ENCODE results near the gene LSM2. TPM values are rescaled to one million over a fixed set of nuclear protein-coding genes. Genes with fewer than 3 reads are reported as not detected.

The LSM2 gene
- total RNA-seq, 2 experiments from 2014 or later = 12.6 to 13.7 TPM

- H3K4me1 ChIP-seq (ENCODE audit: insufficient read depth, low read length) = peaks cover 70% of the 10 kb centered on the region
- H3K27ac Mint-ChIP-seq = peak overlapping the region; percentile 42
- ChIA-PET POLR2A (interaction anchor here (0.6 to 0.9 kb wide), 3 partner anchors 24 to 43 kb away, joined by 3 to 5 read pairs (median 5); partner anchors contain the start of gene DDAH2), CTCF (interaction anchor here (0.9 to 1.3 kb wide), 2 partner anchors 43 to 226 kb away, joined by 3 to 4 read pairs; partner anchors contain the start of genes ATP6V1G2 and DDAH2)
- no peaks in the 10 kb centered on the region for H3K27me3 ChIP-seq (ENCODE audit: control insufficient read depth in 1 of 2, insufficient read depth in 2 of 2, low read length in 2 of 2)
- peak; percentile 31 for ATAC-seq (ENCODE audit: poor library complexity)
- intact Hi-C loops (cut with DNase I, micrococcal nuclease) = loop anchor here in 1 of 2 experiments (2.0 kb wide), 1 partner anchor 33 kb away; no protein-coding TSS in a partner anchor
- H3K9me3 ChIP-seq (ENCODE audit: control insufficient read depth in 1 of 2, insufficient read depth in 1 of 2, low read length in 2 of 2) = no peaks in the 10 kb centered on the region
- peak in 3 of 14 experiments; percentile 24 to 50 (median 36) for DNase-seq
- no peaks in the 10 kb centered on the region for H3K36me3 ChIP-seq (ENCODE audit: insufficient read depth, low read length)
- H3K4me1 Mint-ChIP-seq (ENCODE audit: low read depth) = peaks cover 40% of the 10 kb centered on the region
- no peak overlapping the region for H3K4me3 ChIP-seq (ENCODE audit: low read length)
- no peaks in the 10 kb centered on the region for H3K27me3 Mint-ChIP-seq
- H3K27ac ChIP-seq (ENCODE audit: low read depth in 1 of 2, low read length in 2 of 2) = no peak overlapping the region
- no peaks in the 10 kb centered on the region for H3K9me3 Mint-ChIP-seq
- no peaks in the 10 kb centered on the region for H3K36me3 Mint-ChIP-seq (ENCODE audit: low read depth)
- no peak for TF ChIP-seq CTCF (IDR thresholded peaks at IDR 0.05)
- H3K4me3 Mint-ChIP-seq = peak overlapping the region; percentile 65
Observed at GRCh38 chr6:31771992-31772358, 34.8 kb downstream of the LSM2 start.

GRCh38 chr6:31770860-31771259 lies 35.9 kb downstream of the LSM2 start:
- Histone ChIP-seq H3K4me3 (ENCODE audit: low read length) (no peak overlapping the region), H3K27ac (ENCODE audit: low read depth in 1 of 2, low read length in 2 of 2) (no peak overlapping the region), H3K9me3 (ENCODE audit: control insufficient read depth in 1 of 2, insufficient read depth in 1 of 2, low read length in 2 of 2) (no peaks in the 10 kb centered on the region), H3K4me1 (ENCODE audit: insufficient read depth, low read length) (peaks cover 59% of the 10 kb centered on the region), H3K27me3 (ENCODE audit: control insufficient read depth in 1 of 2, insufficient read depth in 2 of 2, low read length in 2 of 2) (no peaks in the 10 kb centered on the region), H3K36me3 (ENCODE audit: insufficient read depth, low read length) (no peaks in the 10 kb centered on the region)
- Mint-ChIP-seq H3K27me3 (no peaks in the 10 kb centered on the region), H3K9me3 (no peaks in the 10 kb centered on the region), H3K4me1 (ENCODE audit: low read depth) (peaks cover 34% of the 10 kb centered on the region), H3K27ac (peak overlapping the region; percentile 36), H3K4me3 (no peak overlapping the region), H3K36me3 (ENCODE audit: low read depth) (no peaks in the 10 kb centered on the region)
- ChIA-PET POLR2A (interaction anchor here (1.2 to 2.0 kb wide), 6 partner anchors 24 to 68 kb away, joined by 3 to 9 read pairs (median 6); partner anchors contain the start of genes ABHD16A, DDAH2, LSM2 and MSH5), CTCF (interaction anchor here (0.6 to 1.7 kb wide), 7 partner anchors 27 to 391 kb away, joined by 3 to 34 read pairs (median 4); partner anchors contain the start of genes DDAH2 and MSH5)
- intact Hi-C loops (cut with DNase I, micrococcal nuclease) = no loop called here
- no peak for ATAC-seq (ENCODE audit: poor library complexity)
- no peak for DNase-seq
- TF ChIP-seq CTCF (IDR thresholded peaks at IDR 0.05) = no peak

GRCh38 chr6:31769684-31770371 lies 36.9 kb downstream of the LSM2 start:
- intact Hi-C loops (cut with DNase I, micrococcal nuclease) = loop anchor here (1.0 to 2.0 kb wide), 2 partner anchors 41 kb away; partner anchors contain the start of gene DDAH2 (in 2 of the 2)
- POLR2A ChIA-PET = interaction anchor here (0.8 to 2.0 kb wide), 8 partner anchors 25 to 67 kb away, joined by 3 to 9 read pairs (median 4); partner anchors contain the start of genes ABHD16A, CLIC1, DDAH2 and HSPA1A
- Mint-ChIP-seq H3K9me3 (no peaks in the 10 kb centered on the region), H3K36me3 (ENCODE audit: low read depth) (no peaks in the 10 kb centered on the region), H3K27me3 (no peaks in the 10 kb centered on the region), H3K4me3 (peak overlapping the region; percentile 48), H3K4me1 (ENCODE audit: low read depth) (peaks cover 27% of the 10 kb centered on the region), H3K27ac (no peak overlapping the region)
- ATAC-seq (ENCODE audit: poor library complexity) (peak; percentile 79), DNase-seq (peak; percentile 66 to 89 (median 75))
- Histone ChIP-seq H3K9me3 (ENCODE audit: control insufficient read depth in 1 of 2, insufficient read depth in 1 of 2, low read length in 2 of 2) (no peaks in the 10 kb centered on the region), H3K4me1 (ENCODE audit: insufficient read depth, low read length) (peaks cover 49% of the 10 kb centered on the region), H3K4me3 (ENCODE audit: low read length) (no peak overlapping the region), H3K27ac (ENCODE audit: low read depth in 1 of 2, low read length in 2 of 2) (no peak overlapping the region), H3K27me3 (ENCODE audit: control insufficient read depth in 1 of 2, insufficient read depth in 2 of 2, low read length in 2 of 2) (no peaks in the 10 kb centered on the region), H3K36me3 (ENCODE audit: insufficient read depth, low read length) (no peaks in the 10 kb centered on the region)
- peak; percentile 63 for TF ChIP-seq CTCF (IDR thresholded peaks at IDR 0.05)
- CTCF ChIA-PET = interaction anchor here (0.7 to 1.7 kb wide), 19 partner anchors 8 to 147 kb away, joined by 3 to 34 read pairs (median 4); partner anchors contain the start of genes DDAH2, LSM2 and MSH5

Measured in CD4-positive, alpha-beta T cell (primary cell).